MCF 10A (cell line): ENCODE data around the gene DCUN1D2. TPM values are rescaled to one million over a fixed set of nuclear protein-coding genes. Genes with fewer than 3 reads are reported as not detected.

Experiments used
- BruUV-seq: library from RNA; stranded (reverse); fragments of 400-500 nt; replicated peaks from 2 replicates; lab custom pipeline; 2021; lab: Mats Ljungman, UMichigan
- CTCF ChIA-PET: fragments of 300-600 bp; sonication (Branson Sonifier 250); formaldehyde crosslinking; extraction: SDS; loops from one replicate; lab custom pipeline; 2021; ENCODE audit warnings: antibody characterized with exemption, inconsistent platforms; lab: Yijun Ruan, JAX
- POLR2A ChIA-PET: fragments of 300-600, 350-650 bp; sonication (Branson Sonifier 250); formaldehyde crosslinking; extraction: SDS; loops from one replicate; lab custom pipeline; 2020; ENCODE audit warnings: antibody characterized with exemption, inconsistent platforms; lab: Yijun Ruan, JAX
- DNase-seq: peaks from one replicate; pipeline ENCODE4 v3.0.0-alpha.2; 2018; ENCODE audit not compliant: unreplicated experiment
- H3K27ac Mint-ChIP-seq: one replicate; pipeline ENCODE4 v1.8.0; 2022; ENCODE audit warnings: mild to moderate bottlenecking, low read depth, mixed read lengths; ENCODE audit not compliant: unreplicated experiment
- H3K27me3 Mint-ChIP-seq: one replicate; pipeline ENCODE4 v1.8.0; 2022; ENCODE audit warnings: mixed read lengths; ENCODE audit not compliant: insufficient read depth, unreplicated experiment
- H3K36me3 Mint-ChIP-seq: one replicate; pipeline ENCODE4 v1.8.0; 2022; ENCODE audit warnings: mild to moderate bottlenecking, moderate library complexity, mixed read lengths; ENCODE audit not compliant: insufficient read depth, unreplicated experiment
- H3K4me1 Mint-ChIP-seq: one replicate; pipeline ENCODE4 v1.8.0; 2022; ENCODE audit warnings: mixed read lengths; ENCODE audit not compliant: insufficient read depth, unreplicated experiment
- H3K4me3 Mint-ChIP-seq: one replicate; pipeline ENCODE4 v1.8.0; 2022; ENCODE audit warnings: mild to moderate bottlenecking, moderate library complexity, mixed read lengths; ENCODE audit not compliant: unreplicated experiment
- H3K9me3 Mint-ChIP-seq: one replicate; pipeline ENCODE4 v1.8.0; 2022; ENCODE audit warnings: mixed read lengths; ENCODE audit not compliant: unreplicated experiment
- CTCF ChIP-seq: fragments of 200-600 bp; IDR thresholded peaks from one replicate; pipeline ENCODE4 v1.8.0; 2022; ENCODE audit warnings: antibody characterized with exemption, mild to moderate bottlenecking; ENCODE audit not compliant: unreplicated experiment
- intact Hi-C: fragments of 100-400 bp; cut with micrococcal nuclease; formaldehyde crosslinking; loops from 2 replicates; pipeline ENCODE4 v1.14.1; 2022
- total RNA-seq: library from RNA; stranded (reverse); gene quantifications from 2 replicates; pipeline ENCODE4 v1.2.3, GENCODE V29; 2022

Gene DCUN1D2
- total RNA-seq, 1 experiment from 2014 or later = 20.4 TPM

DNA sequence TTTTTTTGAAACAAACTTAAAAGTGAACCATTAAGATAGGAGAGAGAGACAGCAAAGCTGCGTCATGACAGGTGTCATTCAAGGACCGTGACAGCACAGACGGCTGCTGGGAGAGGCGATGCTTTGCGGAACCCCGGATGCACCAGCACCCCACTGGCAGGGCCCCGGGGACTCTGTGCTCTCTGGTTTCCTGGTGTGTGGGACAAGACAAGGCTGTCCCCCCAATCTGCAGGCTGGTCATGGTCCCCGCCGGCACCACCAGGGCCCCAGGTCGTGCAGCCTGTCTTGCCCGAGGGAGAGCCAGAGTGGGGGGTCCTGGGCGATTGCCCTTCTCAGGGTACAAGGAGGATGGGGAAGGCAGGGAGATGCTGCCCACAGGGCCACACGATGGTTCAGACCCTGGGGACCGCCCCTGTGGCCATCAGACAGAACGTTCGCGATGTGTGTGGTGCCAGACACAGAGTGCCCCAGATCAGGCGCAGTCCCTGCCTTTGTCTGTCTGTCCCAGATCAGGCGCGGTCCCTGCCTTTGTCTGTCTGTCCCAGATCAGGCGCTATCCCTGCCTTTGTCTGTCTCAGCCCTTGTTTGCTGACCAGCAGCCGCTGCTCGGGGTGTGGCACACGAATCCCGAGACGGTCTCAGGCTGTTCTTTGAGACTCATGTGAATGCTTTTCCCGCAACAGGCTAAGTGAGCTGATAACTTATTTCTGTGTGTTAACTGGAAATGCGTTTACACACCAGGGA is 73.3 kb downstream of the DCUN1D2 start:
- no peak for TF ChIP-seq CTCF
- DNase-seq = no peak
- ChIA-PET POLR2A (no interaction called here), CTCF (interaction anchor here (0.5 to 0.8 kb wide), 2 partner anchors 34 to 172 kb away, joined by 3 read pairs; no protein-coding TSS in a partner anchor)
- Mint-ChIP-seq H3K9me3 (no peaks in the 10 kb centered on the region), H3K27me3 (peaks cover 33% of the 10 kb centered on the region), H3K27ac (no peak overlapping the region), H3K4me1 (no peaks in the 10 kb centered on the region), H3K4me3 (no peak overlapping the region), H3K36me3 (no peaks in the 10 kb centered on the region)
- intact Hi-C loops = no loop called here
- no TSS peak for BruUV-seq

- H3K9me3 Mint-ChIP-seq = no peaks in the 10 kb centered on the region
- CTCF ChIA-PET = interaction anchor here (0.9 kb wide), 1 partner anchor 74 kb away, joined by 3 read pairs; no protein-coding TSS in a partner anchor
- H3K27ac Mint-ChIP-seq = no peak overlapping the region
- no peak for DNase-seq
- intact Hi-C loops = no loop called here
- H3K4me1 Mint-ChIP-seq = peaks cover 8% of the 10 kb centered on the region
- no peaks in the 10 kb centered on the region for H3K36me3 Mint-ChIP-seq
- BruUV-seq = no TSS peak
- peaks cover 33% of the 10 kb centered on the region for H3K27me3 Mint-ChIP-seq
- H3K4me3 Mint-ChIP-seq = no peak overlapping the region
- POLR2A ChIA-PET = interaction anchor here (0.6 kb wide), 1 partner anchor 112 kb away, joined by 3 read pairs; no protein-coding TSS in a partner anchor
- TF ChIP-seq CTCF = no peak
Measured at GRCh38 chr13:113415825-113416224, 74.7 kb downstream of the DCUN1D2 start.

DNA sequence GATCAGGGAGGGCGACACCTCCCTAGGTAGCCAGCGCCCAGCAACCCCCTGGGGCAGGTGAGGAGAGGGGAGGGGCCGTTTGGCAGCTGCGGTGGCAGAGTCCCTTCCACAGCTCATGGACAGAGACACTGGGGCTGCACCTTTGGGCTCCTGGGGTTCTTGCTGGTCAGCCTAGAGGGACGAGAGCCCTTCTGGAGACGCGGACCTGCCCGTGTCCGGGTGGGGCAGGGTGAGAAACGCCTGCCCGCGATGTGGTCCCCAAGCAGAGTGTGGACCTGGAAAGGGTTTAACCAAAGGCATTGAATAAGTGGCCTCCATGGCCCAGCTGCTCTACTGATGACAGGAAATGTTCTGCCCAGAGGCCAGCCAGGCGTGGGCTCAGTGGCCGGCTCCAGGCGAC is 75.5 kb downstream of the DCUN1D2 start:
- ChIA-PET POLR2A (no interaction called here), CTCF (no interaction called here)
- intact Hi-C loops = no loop called here
- Mint-ChIP-seq H3K36me3 (no peaks in the 10 kb centered on the region), H3K4me3 (no peak overlapping the region), H3K27ac (no peak overlapping the region), H3K4me1 (peaks cover 10% of the 10 kb centered on the region), H3K27me3 (peaks cover 33% of the 10 kb centered on the region), H3K9me3 (no peaks in the 10 kb centered on the region)
- no TSS peak for BruUV-seq
- no peak for DNase-seq
- TF ChIP-seq CTCF = no peak

DNA sequence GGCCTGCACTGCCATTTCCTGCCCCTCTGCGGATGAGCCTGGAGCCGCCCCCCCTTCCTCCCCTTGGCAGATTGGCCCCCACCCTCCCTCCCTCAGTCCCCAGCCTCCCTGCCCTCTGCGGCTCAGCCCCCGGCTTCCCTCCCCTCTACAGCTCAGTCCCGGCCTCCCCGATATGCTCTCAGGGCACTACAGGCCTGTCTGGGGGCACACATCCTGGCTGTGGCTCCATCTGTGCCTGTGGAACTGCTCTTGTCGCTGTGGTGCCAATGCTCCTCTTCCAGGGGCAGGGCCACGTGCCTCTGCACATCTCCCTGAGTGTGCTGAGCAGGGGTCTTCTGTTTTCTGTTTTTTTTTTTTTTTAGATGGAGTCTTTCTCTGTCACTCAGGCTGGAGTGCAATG is 76.2 kb downstream of the DCUN1D2 start:
- TF ChIP-seq CTCF = no peak
- DNase-seq = no peak
- CTCF ChIA-PET = interaction anchor here (0.6 kb wide), 1 partner anchor 19 kb away, joined by 3 read pairs; no protein-coding TSS in a partner anchor
- POLR2A ChIA-PET = no interaction called here
- H3K4me1 Mint-ChIP-seq = peaks cover 10% of the 10 kb centered on the region
- no TSS peak for BruUV-seq
- intact Hi-C loops = no loop called here
- no peak overlapping the region for H3K27ac Mint-ChIP-seq
- no peaks in the 10 kb centered on the region for H3K9me3 Mint-ChIP-seq
- no peak overlapping the region for H3K4me3 Mint-ChIP-seq
- no peaks in the 10 kb centered on the region for H3K36me3 Mint-ChIP-seq
- peaks cover 32% of the 10 kb centered on the region for H3K27me3 Mint-ChIP-seq
